B cell (primary cell): ENCODE measurements around the gene GATA5. TPM values are rescaled to one million over a fixed set of nuclear protein-coding genes. Genes with fewer than 3 reads are reported as not detected.

Source experiments
- ATAC-seq: fragments of 200-7000 bp; cut with Tn5 transposase; one replicate; pipeline ENCODE4 v1.10.0; 2021; ENCODE audit warnings: low read depth, mild to moderate bottlenecking, moderate number of reproducible peaks, moderate library complexity
- CTCF ChIA-PET: fragments of 350-600 bp; sonication (Branson Sonifier 250); formaldehyde crosslinking; loops from one replicate; lab custom pipeline; 2021; ENCODE audit warnings: antibody characterized with exemption, inconsistent platforms; lab: Charles Lee
- POLR2A ChIA-PET: fragments of 350-600 bp; sonication (Branson Sonifier 250); formaldehyde crosslinking; loops from one replicate; lab custom pipeline; 2021; ENCODE audit warnings: antibody characterized with exemption; lab: Charles Lee
- DNase-seq: peaks from one replicate; pipeline ENCODE4 v3.0.0; 2013
- H2AFZ ChIP-seq: 2 replicates; pipeline ENCODE4 v1.6.1; 2012; ENCODE audit warnings: mild to moderate bottlenecking, low read depth, low read length; ENCODE audit not compliant: insufficient read depth, poor library complexity, severe bottlenecking
- H3K27ac ChIP-seq, 2 donors: 1 replicate in 1 of 2; 2 replicates in 1 of 2; pipeline ENCODE4 v1.5.1; 2012 to 2013; ENCODE audit warnings: low read length in 2 of 2, mild to moderate bottlenecking in 2 of 2, moderate library complexity in 1 of 2
- H3K27me3 ChIP-seq, 4 experiments: fragments of 200-600 bp in 1 of 4; sonication (generic) in 1 of 4; replicated peaks in 1 of 4; 1 replicate in 2 of 4; 2 replicates in 2 of 4; pipeline versions ENCODE4 v1.6.1 to v1.7.0; 2013 to 2016; ENCODE audit warnings: low read length in 3 of 4, mild to moderate bottlenecking in 2 of 4, mixed read lengths in 1 of 4, moderate library complexity in 1 of 4; ENCODE audit not compliant: insufficient read depth in 4 of 4, control insufficient read depth in 3 of 4; ENCODE audit errors: control extremely low read depth in 1 of 4
- H3K36me3 ChIP-seq, 2 experiments: replicated peaks in 1 of 2; 1 replicate in 1 of 2; 2 replicates in 1 of 2; pipeline versions ENCODE4 v1.6.1 to v1.7.1; 2013; ENCODE audit warnings: low read length in 1 of 2; ENCODE audit not compliant: insufficient read depth in 2 of 2, control insufficient read depth in 1 of 2; ENCODE audit errors: control extremely low read depth in 1 of 2, extremely low read depth in 1 of 2
- H3K4me1 ChIP-seq, 2 donors: fragments of 200-600 bp in 1 of 2; sonication (generic) in 1 of 2; 1 replicate in 1 of 2; 2 replicates in 1 of 2; pipeline versions ENCODE4 v1.5.1 to v1.6.1; 2013 to 2017; ENCODE audit warnings: low read length in 2 of 2; ENCODE audit not compliant: control insufficient read depth in 2 of 2, insufficient read depth in 2 of 2
- H3K4me2 ChIP-seq: replicated peaks from 2 replicates; pipeline ENCODE3; 2012; ENCODE audit warnings: mild to moderate bottlenecking, low read depth, low read length; ENCODE audit not compliant: poor library complexity, severe bottlenecking
- H3K4me3 ChIP-seq, 5 experiments: fragments of 200-600 bp in 1 of 5; sonication (generic) in 1 of 5; 1 replicate in 3 of 5; 2 replicates in 2 of 5; pipeline versions ENCODE4 v1.5.1 to v1.7.0; 2011 to 2016; ENCODE audit warnings: low read length in 4 of 5, mild to moderate bottlenecking in 4 of 5, low read depth in 2 of 5, control low read depth in 1 of 5, moderate library complexity in 1 of 5; ENCODE audit not compliant: insufficient read depth in 1 of 5; ENCODE audit errors: control extremely low read depth in 1 of 5, extremely low read depth in 1 of 5
- H3K79me2 ChIP-seq: fragments of 200-600 bp; sonication (generic); one replicate; pipeline ENCODE4 v1.6.0; 2016; ENCODE audit warnings: low read length; ENCODE audit not compliant: control insufficient read depth, insufficient read depth
- H3K9ac ChIP-seq: fragments of 200-600 bp; sonication (generic); 2 replicates; pipeline ENCODE4 v1.6.1; 2017; ENCODE audit warnings: mild to moderate bottlenecking, low read length, moderate library complexity
- H3K9me3 ChIP-seq, 3 donors: one replicate each; pipeline versions ENCODE4 v1.6.1 to v1.7.1; 2013; ENCODE audit warnings: low read length in 2 of 3; ENCODE audit not compliant: control insufficient read depth in 2 of 3, insufficient read depth in 1 of 3; ENCODE audit errors: control extremely low read depth in 1 of 3
- H4K20me1 ChIP-seq: 2 replicates; pipeline ENCODE4 v1.6.0; 2012; ENCODE audit warnings: mild to moderate bottlenecking, low read length; ENCODE audit not compliant: insufficient read depth, control insufficient read depth, poor library complexity, severe bottlenecking
- H3K27ac Mint-ChIP-seq: one replicate; pipeline ENCODE4 v1.8.0; 2021; ENCODE audit warnings: mixed read lengths
- H3K27me3 Mint-ChIP-seq: one replicate; pipeline ENCODE4 v1.8.0; 2021; ENCODE audit warnings: mixed read lengths
- H3K4me1 Mint-ChIP-seq: one replicate; pipeline ENCODE4 v1.8.0; 2021; ENCODE audit warnings: mixed read lengths
- H3K4me3 Mint-ChIP-seq: one replicate; pipeline ENCODE4 v1.8.0; 2021; ENCODE audit warnings: mixed read lengths
- H3K9me3 Mint-ChIP-seq: one replicate; pipeline ENCODE4 v1.8.0; 2022; ENCODE audit warnings: mixed read lengths; ENCODE audit not compliant: insufficient read depth
- EZH2 ChIP-seq: IDR thresholded peaks from 2 replicates; pipeline ENCODE4 v1.6.1; 2012; ENCODE audit warnings: borderline replicate concordance, low read depth, mild to moderate bottlenecking, moderate library complexity, low read length; ENCODE audit not compliant: insufficient read depth, poor library complexity, severe bottlenecking
- WGBS: methylation state at CpG from one replicate; pipeline ENCODE4 v1.1.5; 2013; ENCODE audit warnings: missing lambda C conversion rate; ENCODE audit not compliant: insufficient coverage; 5-methylcytosine and 5-hydroxymethylcytosine counted together
- intact Hi-C: fragments of 100-400 bp; cut with micrococcal nuclease; formaldehyde crosslinking; loops from one replicate; pipeline ENCODE4 v1.10.0; 2022
- polyA plus RNA-seq: library from polyadenylated mRNA; depleted of rRNA; stranded (reverse); fragments of >200 nt; gene quantifications from 2 replicates; pipeline ENCODE4 v1.2.3, GENCODE V29; 2012
- total RNA-seq, 2 donors: library from RNA; stranded (reverse); fragments of 120-200 nt in 1 of 2; gene quantifications; 1 replicate in 1 of 2; 2 replicates in 1 of 2; pipeline versions ENCODE4 v1.2.3 to v1.2.4, GENCODE V29; 2013 to 2022
- TF ChIP-seq, protein P1 (sequence below): fragments of 200-600 bp; IDR thresholded peaks from one replicate; pipeline ENCODE4 v1.8.0; 2022; ENCODE audit warnings: antibody characterized with exemption, mild to moderate bottlenecking

The GATA5 gene
- total and polyA plus RNA-seq, 2 donors (not counting 1 experiment from before 2014, with no cell fraction given): not detected

DNA sequence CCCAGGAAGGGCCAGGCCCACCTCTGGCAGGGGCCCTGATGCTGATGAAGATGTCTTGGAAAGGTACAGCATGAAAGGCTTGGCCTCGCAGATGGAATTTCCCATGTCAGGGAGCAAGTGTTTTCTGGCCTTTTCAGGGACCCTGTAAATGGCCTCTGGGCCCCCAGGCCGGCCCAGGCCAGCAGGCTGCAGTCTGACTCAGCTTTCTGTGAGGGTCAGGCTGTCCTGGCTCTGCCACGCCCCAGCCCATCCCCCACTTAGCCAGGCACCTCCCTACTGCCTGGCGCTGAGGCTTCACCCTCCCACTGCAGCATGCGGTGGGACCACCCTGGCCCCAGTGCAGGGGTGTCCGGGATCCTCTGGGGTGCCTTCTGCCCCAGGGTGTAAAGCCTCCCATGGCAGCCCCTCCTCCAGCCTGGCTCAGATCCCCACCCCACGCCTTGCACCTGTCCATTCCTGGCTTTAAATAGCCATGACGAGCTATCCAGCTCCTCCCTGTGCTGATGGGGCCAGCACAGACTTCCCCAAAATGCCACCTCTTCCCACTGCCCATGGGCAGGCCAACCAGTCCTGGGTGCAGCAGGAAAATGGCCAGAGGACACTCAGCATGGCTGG is 35.6 kb upstream of the GATA5 start:
- no peak overlapping the region for H3K4me2 ChIP-seq
- peaks cover 0 to 37% (median 15%) of the 10 kb centered on the region in 4 experiments for H3K27me3 ChIP-seq
- intact Hi-C loops: no loop called here
- WGBS: 84% methylated on average over 8 of the region's 8 CpGs
- H3K9ac ChIP-seq: no peak overlapping the region
- DNase-seq: no peak
- H4K20me1 ChIP-seq: no peaks in the 10 kb centered on the region
- Mint-ChIP-seq H3K4me1 (no peaks in the 10 kb centered on the region), H3K27me3 (peaks cover 18% of the 10 kb centered on the region), H3K4me3 (no peak overlapping the region), H3K27ac (no peak overlapping the region), H3K9me3 (no peaks in the 10 kb centered on the region)
- H3K9me3 ChIP-seq: peaks cover 0 to under 1% (median 0%) of the 10 kb centered on the region in 3 donors
- no peak overlapping the region for H3K4me3 ChIP-seq
- no peak overlapping the region for H3K27ac ChIP-seq
- no peak for TF ChIP-seq EZH2
- TF ChIP-seq, protein P1, sequence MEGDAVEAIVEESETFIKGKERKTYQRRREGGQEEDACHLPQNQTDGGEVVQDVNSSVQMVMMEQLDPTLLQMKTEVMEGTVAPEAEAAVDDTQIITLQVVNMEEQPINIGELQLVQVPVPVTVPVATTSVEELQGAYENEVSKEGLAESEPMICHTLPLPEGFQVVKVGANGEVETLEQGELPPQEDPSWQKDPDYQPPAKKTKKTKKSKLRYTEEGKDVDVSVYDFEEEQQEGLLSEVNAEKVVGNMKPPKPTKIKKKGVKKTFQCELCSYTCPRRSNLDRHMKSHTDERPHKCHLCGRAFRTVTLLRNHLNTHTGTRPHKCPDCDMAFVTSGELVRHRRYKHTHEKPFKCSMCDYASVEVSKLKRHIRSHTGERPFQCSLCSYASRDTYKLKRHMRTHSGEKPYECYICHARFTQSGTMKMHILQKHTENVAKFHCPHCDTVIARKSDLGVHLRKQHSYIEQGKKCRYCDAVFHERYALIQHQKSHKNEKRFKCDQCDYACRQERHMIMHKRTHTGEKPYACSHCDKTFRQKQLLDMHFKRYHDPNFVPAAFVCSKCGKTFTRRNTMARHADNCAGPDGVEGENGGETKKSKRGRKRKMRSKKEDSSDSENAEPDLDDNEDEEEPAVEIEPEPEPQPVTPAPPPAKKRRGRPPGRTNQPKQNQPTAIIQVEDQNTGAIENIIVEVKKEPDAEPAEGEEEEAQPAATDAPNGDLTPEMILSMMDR: no peak
- ATAC-seq: no peak
- no peak overlapping the region for H2AFZ ChIP-seq
- H3K36me3 ChIP-seq: no peaks in the 10 kb centered on the region
- CTCF ChIA-PET: no interaction called here
- H3K4me1 ChIP-seq: peaks cover 4 to 10% of the 10 kb centered on the region in 2 donors
- H3K79me2 ChIP-seq: no peaks in the 10 kb centered on the region
- POLR2A ChIA-PET: no interaction called here

GRCh38 chr20:62508641-62509051 is 32.9 kb upstream of the GATA5 start:
- no peak overlapping the region for H3K4me3 Mint-ChIP-seq
- Histone ChIP-seq H3K9ac (no peak overlapping the region), H3K79me2 (no peaks in the 10 kb centered on the region), H3K9me3 (no peaks in the 10 kb centered on the region), H2AFZ (no peak overlapping the region), H3K27ac (no peak overlapping the region), H3K4me2 (no peak overlapping the region), H3K4me3 (no peak overlapping the region), H3K27me3 (peaks cover 0 to 20% (median 9%) of the 10 kb centered on the region in 4 experiments), H3K36me3 (no peaks in the 10 kb centered on the region), H3K4me1 (peaks cover 4 to 10% of the 10 kb centered on the region in 2 donors), H4K20me1 (no peaks in the 10 kb centered on the region)
- H3K27ac Mint-ChIP-seq: no peak overlapping the region
- TF ChIP-seq EZH2: no peak
- TF ChIP-seq, protein P1: no peak
- H3K27me3 Mint-ChIP-seq: peaks cover 7% of the 10 kb centered on the region
- H3K9me3 Mint-ChIP-seq: peaks cover 4% of the 10 kb centered on the region
- intact Hi-C loops: no loop called here
- 88% methylated on average over 6 of the region's 6 CpGs for WGBS
- no peaks in the 10 kb centered on the region for H3K4me1 Mint-ChIP-seq
- ChIA-PET CTCF (interaction anchor here (0.8 kb wide), 1 partner anchor 108 kb away, joined by 4 read pairs; no protein-coding TSS in a partner anchor), POLR2A (no interaction called here)
- DNase-seq: no peak
- ATAC-seq: no peak
